ENCODE measurements around the gene CGREF1. TPM values are rescaled to one million over a fixed set of nuclear protein-coding genes. Genes with fewer than 3 reads are reported as not detected.

Gene CGREF1
- total RNA-seq, 1 experiment from 2014 or later = 0.37 TPM

DNA sequence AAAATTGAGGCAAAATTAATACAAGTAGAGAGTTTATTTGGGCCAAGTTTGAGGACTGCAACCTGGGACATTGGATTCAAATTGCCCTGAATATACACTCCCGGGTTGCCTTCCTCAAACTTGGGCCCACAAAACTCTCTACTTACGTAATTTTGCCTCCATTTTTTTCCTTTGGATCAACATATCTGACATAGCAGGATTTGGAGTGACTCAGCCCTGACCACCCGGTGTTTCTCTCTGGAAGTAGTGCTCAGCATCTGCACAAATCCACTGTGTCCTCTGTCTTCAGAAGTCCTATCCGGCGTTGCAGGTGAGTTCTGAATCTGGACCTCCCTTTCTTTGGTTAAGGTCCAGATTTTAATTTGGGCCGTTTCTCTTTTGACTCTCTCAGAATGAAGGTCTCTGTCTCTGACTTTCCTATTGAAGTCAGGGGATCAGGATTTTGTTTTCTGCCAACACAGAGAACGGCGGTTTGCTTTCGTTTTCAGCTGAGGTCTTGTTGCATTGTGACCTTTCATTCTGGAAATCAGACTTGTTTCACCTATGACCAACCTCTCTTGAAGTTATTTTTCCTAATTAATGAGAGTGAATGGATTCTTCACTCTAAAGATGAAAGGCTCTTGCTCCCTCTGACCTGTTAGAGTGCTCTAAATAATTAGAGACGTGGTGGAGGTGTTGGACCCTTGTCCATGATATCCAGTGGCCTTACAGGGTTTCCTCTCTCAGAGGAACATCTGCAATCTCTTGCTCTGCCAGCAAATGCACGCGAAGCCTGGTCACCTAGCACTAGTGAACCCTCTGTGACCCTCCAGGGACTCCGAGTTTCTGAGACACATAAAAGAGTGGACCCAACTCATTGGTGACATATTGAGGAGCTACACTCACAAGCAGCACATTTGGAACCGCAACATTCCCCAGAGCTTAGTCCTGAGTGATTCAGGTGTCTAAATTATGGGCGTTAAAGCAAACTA, 43.5 kb upstream of the CGREF1 start:
- H3K27me3 ChIP-seq (ENCODE audit: insufficient read depth, low read depth) = no peaks in the 10 kb centered on the region
- H3K4me2 ChIP-seq = peak overlapping the region; percentile 68
- H3K9me3 ChIP-seq (ENCODE audit: insufficient read depth, low read depth) = no peaks in the 10 kb centered on the region; the same call in 1 of the 2 replicates
- no peak overlapping the region for H3K27ac ChIP-seq
- DNase-seq = peak; percentile 23 to 49
- H3K4me1 ChIP-seq (replicated peaks; ENCODE audit: insufficient read depth) = 0 out of 2 replicates have a peak, but pooled peaks cover 5% of the 10 kb centered on the region
- CTCF ChIA-PET = interaction anchor here (0.7 to 1.3 kb wide), 2 partner anchors 55 to 306 kb away, joined by 3 to 4 read pairs; no protein-coding TSS in a partner anchor
- no peak for TF ChIP-seq EZH2 (IDR thresholded peaks at IDR 0.05; ENCODE audit: low read depth)
- TF ChIP-seq, protein P1, sequence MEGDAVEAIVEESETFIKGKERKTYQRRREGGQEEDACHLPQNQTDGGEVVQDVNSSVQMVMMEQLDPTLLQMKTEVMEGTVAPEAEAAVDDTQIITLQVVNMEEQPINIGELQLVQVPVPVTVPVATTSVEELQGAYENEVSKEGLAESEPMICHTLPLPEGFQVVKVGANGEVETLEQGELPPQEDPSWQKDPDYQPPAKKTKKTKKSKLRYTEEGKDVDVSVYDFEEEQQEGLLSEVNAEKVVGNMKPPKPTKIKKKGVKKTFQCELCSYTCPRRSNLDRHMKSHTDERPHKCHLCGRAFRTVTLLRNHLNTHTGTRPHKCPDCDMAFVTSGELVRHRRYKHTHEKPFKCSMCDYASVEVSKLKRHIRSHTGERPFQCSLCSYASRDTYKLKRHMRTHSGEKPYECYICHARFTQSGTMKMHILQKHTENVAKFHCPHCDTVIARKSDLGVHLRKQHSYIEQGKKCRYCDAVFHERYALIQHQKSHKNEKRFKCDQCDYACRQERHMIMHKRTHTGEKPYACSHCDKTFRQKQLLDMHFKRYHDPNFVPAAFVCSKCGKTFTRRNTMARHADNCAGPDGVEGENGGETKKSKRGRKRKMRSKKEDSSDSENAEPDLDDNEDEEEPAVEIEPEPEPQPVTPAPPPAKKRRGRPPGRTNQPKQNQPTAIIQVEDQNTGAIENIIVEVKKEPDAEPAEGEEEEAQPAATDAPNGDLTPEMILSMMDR (conservative IDR thresholded peaks at IDR 0.05) = no peak
- BruUV-seq (replicated peaks) = TSS peak; percentile 72
- 0 out of 2 replicates have a peak, but pooled peaks cover 5% of the 10 kb centered on the region for H3F3A ChIP-seq (ENCODE audit: insufficient read depth, low read depth)
- no peaks in the 10 kb centered on the region for H3K36me3 ChIP-seq (ENCODE audit: low read depth)
- H4K20me1 ChIP-seq (ENCODE audit: insufficient read depth) = no peaks in the 10 kb centered on the region
- POLR2A ChIA-PET (ENCODE audit: unreplicated experiment) = interaction anchor here (0.7 kb wide), 1 partner anchor 51 kb away, joined by 4 read pairs; no protein-coding TSS in a partner anchor
- no peaks in the 10 kb centered on the region for H3K79me2 ChIP-seq (ENCODE audit: low read depth)
- peak overlapping the region; percentile 73 for H2AFZ ChIP-seq
- no peaks in the 10 kb centered on the region for H3K9me2 ChIP-seq (ENCODE audit: insufficient read depth)
- intact Hi-C loops (cut with micrococcal nuclease; ENCODE audit: unreplicated experiment) = no loop called here
- H3K4me3 ChIP-seq = peak overlapping the region; percentile 37; the same call in 1 of the 2 replicates

DNA sequence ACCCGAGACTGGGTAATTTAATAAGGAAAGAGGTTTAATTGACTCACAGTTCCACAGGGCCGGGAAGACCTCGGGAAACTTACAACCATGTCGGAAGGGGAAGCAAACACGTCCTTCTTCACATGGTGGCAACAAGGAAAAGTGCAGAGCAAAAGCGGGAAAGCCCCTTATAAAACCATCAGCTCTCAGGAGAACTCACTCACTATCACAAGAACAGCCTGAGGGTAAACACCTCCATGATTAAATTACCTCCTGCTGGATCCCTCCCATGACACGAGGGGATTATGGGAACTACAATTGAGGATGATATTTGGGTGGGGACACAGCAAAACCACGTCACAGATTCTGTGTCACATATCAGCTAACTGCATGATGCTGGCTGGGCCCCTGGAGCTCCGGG, 41.3 kb upstream of the CGREF1 start:
- Histone ChIP-seq H3K27me3 (ENCODE audit: insufficient read depth, low read depth) (no peaks in the 10 kb centered on the region), H3F3A (ENCODE audit: insufficient read depth, low read depth) (0 out of 2 replicates have a peak, but pooled peaks cover 5% of the 10 kb centered on the region), H3K36me3 (ENCODE audit: low read depth) (no peaks in the 10 kb centered on the region), H3K9me3 (ENCODE audit: insufficient read depth, low read depth) (no peaks in the 10 kb centered on the region; the same call in 1 of the 2 replicates), H3K27ac (no peak overlapping the region), H3K4me1 (replicated peaks; ENCODE audit: insufficient read depth) (0 out of 2 replicates have a peak, but pooled peaks cover 5% of the 10 kb centered on the region), H3K9me2 (ENCODE audit: insufficient read depth) (no peaks in the 10 kb centered on the region), H3K79me2 (ENCODE audit: low read depth) (no peaks in the 10 kb centered on the region), H4K20me1 (ENCODE audit: insufficient read depth) (no peaks in the 10 kb centered on the region), H3K4me3 (no peak overlapping the region), H3K4me2 (no peak overlapping the region), H2AFZ (no peak overlapping the region)
- POLR2A ChIA-PET (ENCODE audit: unreplicated experiment) = no interaction called here
- TF ChIP-seq EZH2 (IDR thresholded peaks at IDR 0.05; ENCODE audit: low read depth) = no peak
- TF ChIP-seq, protein P1 (conservative IDR thresholded peaks at IDR 0.05) = no peak
- intact Hi-C loops (cut with micrococcal nuclease; ENCODE audit: unreplicated experiment) = no loop called here
- CTCF ChIA-PET = no interaction called here
- BruUV-seq (replicated peaks) = no TSS peak
- DNase-seq = no peak

DNA sequence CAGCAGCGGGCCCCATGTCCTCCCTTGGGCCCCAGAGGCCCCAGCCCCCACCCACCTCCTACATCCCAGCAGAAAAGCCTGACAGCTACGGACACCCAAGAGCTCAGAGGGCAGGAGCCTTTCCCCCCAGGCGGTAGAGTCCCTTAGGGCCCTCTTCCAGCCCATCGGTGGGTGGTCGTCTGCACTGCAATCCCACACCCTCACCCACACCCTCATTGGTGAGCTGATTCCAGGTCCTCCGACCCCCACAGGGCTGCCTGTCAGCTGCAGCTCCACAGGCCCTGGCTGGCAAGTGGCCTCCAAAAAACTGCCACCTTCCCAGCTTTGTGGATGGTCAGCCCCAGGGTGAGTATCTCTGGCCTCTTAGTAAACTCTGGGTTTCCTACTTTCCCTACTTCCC, 40.3 kb upstream of the CGREF1 start:
- no peak for DNase-seq
- CTCF ChIA-PET = no interaction called here
- Histone ChIP-seq H3K79me2 (ENCODE audit: low read depth) (no peaks in the 10 kb centered on the region), H3K9me3 (ENCODE audit: insufficient read depth, low read depth) (no peaks in the 10 kb centered on the region), H3K4me3 (no peak overlapping the region), H3K4me1 (replicated peaks; ENCODE audit: insufficient read depth) (0 out of 2 replicates have a peak, but pooled peaks cover 5% of the 10 kb centered on the region), H3K9me2 (ENCODE audit: insufficient read depth) (no peaks in the 10 kb centered on the region), H2AFZ (no peak overlapping the region), H3F3A (ENCODE audit: insufficient read depth, low read depth) (0 out of 2 replicates have a peak, but pooled peaks cover 5% of the 10 kb centered on the region), H3K27ac (no peak overlapping the region), H3K36me3 (ENCODE audit: low read depth) (no peaks in the 10 kb centered on the region), H4K20me1 (ENCODE audit: insufficient read depth) (no peaks in the 10 kb centered on the region), H3K27me3 (ENCODE audit: insufficient read depth, low read depth) (no peaks in the 10 kb centered on the region), H3K4me2 (no peak overlapping the region)
- TF ChIP-seq, protein P1 (conservative IDR thresholded peaks at IDR 0.05) = no peak
- TF ChIP-seq EZH2 (IDR thresholded peaks at IDR 0.05; ENCODE audit: low read depth) = no peak
- no TSS peak for BruUV-seq (replicated peaks)
- intact Hi-C loops (cut with micrococcal nuclease; ENCODE audit: unreplicated experiment) = no loop called here
- POLR2A ChIA-PET (ENCODE audit: unreplicated experiment) = no interaction called here

All from PC-9 (cell line).